IMR-90 (cell line): Measurements from ENCODE around the gene CHST8. TPM values are rescaled to one million over a fixed set of nuclear protein-coding genes. Genes with fewer than 3 reads are reported as not detected.

Experiments
- ATAC-seq: fragments of 200-7000 bp; cut with Tn5 transposase; 2 replicates; pipeline ENCODE4 v1.9.1; 2020; ENCODE audit warnings: low read depth, mild to moderate bottlenecking, moderate library complexity
- BruUV-seq: library from RNA; stranded (reverse); fragments of 400-500 nt; replicated peaks from 2 replicates; lab custom pipeline; 2021; lab: Mats Ljungman, UMichigan
- CTCF ChIA-PET: fragments of 300-600 bp; formaldehyde crosslinking; extraction: SDS; loops from one replicate; lab custom pipeline; 2021; ENCODE audit warnings: antibody characterized with exemption; lab: Yijun Ruan, JAX
- POLR2A ChIA-PET: fragments of 300-600 bp; sonication (Branson Sonifier 250); formaldehyde crosslinking; loops from one replicate; lab custom pipeline; 2022; ENCODE audit warnings: antibody characterized with exemption; ENCODE audit not compliant: unreplicated experiment; lab: Charles Lee
- DNase-seq: peaks from one replicate; pipeline ENCODE4 v3.0.0; 2013
- H2AFZ ChIP-seq: replicated peaks from 2 replicates; pipeline ENCODE3; 2013; ENCODE audit warnings: low read length, mild to moderate bottlenecking; ENCODE audit not compliant: poor library complexity
- H2AK5ac ChIP-seq: 2 replicates; pipeline ENCODE4 v1.6.1; 2013; ENCODE audit warnings: low read depth, low read length, inconsistent platforms
- H2AK9ac ChIP-seq: replicated peaks from 2 replicates; pipeline ENCODE3; 2013; ENCODE audit warnings: mild to moderate bottlenecking, low read depth, low read length, moderate library complexity; ENCODE audit not compliant: poor library complexity
- H2BK120ac ChIP-seq: 2 replicates; pipeline ENCODE4 v1.6.1; 2013; ENCODE audit warnings: low read depth, low read length, inconsistent platforms
- H2BK15ac ChIP-seq: 3 replicates; pipeline ENCODE4 v1.6.1; 2013; ENCODE audit warnings: low read depth, low read length, inconsistent platforms
- H2BK20ac ChIP-seq: 2 replicates; pipeline ENCODE4 v1.6.1; 2013; ENCODE audit warnings: low read depth, mild to moderate bottlenecking, inconsistent platforms, low read length, moderate library complexity
- H2BK5ac ChIP-seq: 2 replicates; pipeline ENCODE4 v1.6.1; 2013; ENCODE audit warnings: mild to moderate bottlenecking, low read depth, low read length, inconsistent platforms; ENCODE audit not compliant: poor library complexity, severe bottlenecking
- H3K14ac ChIP-seq: replicated peaks from 2 replicates; pipeline ENCODE4 v1.6.1; 2013; ENCODE audit warnings: low read depth, low read length, inconsistent platforms
- H3K18ac ChIP-seq: 2 replicates; pipeline ENCODE4 v1.6.1; 2013; ENCODE audit warnings: low read depth, low read length, control low read depth
- H3K23ac ChIP-seq: 2 replicates; pipeline ENCODE4 v1.6.1; 2013; ENCODE audit warnings: low read depth, low read length, inconsistent platforms
- H3K27ac ChIP-seq: 2 replicates; pipeline ENCODE4 v1.5.1; 2013; ENCODE audit warnings: mild to moderate bottlenecking, control low read depth, low read length; ENCODE audit not compliant: insufficient read depth
- H3K27me3 ChIP-seq: 2 replicates; pipeline ENCODE4 v1.6.1; 2013; ENCODE audit warnings: low read length; ENCODE audit not compliant: control insufficient read depth, insufficient read depth
- H3K36me3 ChIP-seq: 2 replicates; pipeline ENCODE4 v1.6.1; 2013; ENCODE audit warnings: low read length, mixed read lengths; ENCODE audit not compliant: control insufficient read depth, insufficient read depth
- H3K4ac ChIP-seq: 2 replicates; pipeline ENCODE4 v1.6.1; 2013; ENCODE audit warnings: low read depth, low read length, inconsistent platforms
- H3K4me1 ChIP-seq: 2 replicates; pipeline ENCODE4 v1.6.1; 2013; ENCODE audit warnings: low read length, mixed read lengths; ENCODE audit not compliant: control insufficient read depth, insufficient read depth
- H3K4me2 ChIP-seq: 2 replicates; pipeline ENCODE4 v1.6.1; 2013; ENCODE audit warnings: low read depth, mild to moderate bottlenecking, control low read depth, low read length, moderate library complexity
- H3K4me3 ChIP-seq: 2 replicates; pipeline ENCODE4 v1.5.1; 2013; ENCODE audit warnings: low read depth, mild to moderate bottlenecking, control low read depth, low read length, moderate library complexity; ENCODE audit not compliant: insufficient read depth
- H3K56ac ChIP-seq: 2 replicates; pipeline ENCODE4 v1.6.1; 2013; ENCODE audit warnings: low read length, inconsistent platforms; ENCODE audit not compliant: insufficient read depth; ENCODE audit errors: extremely low read depth
- H3K79me1 ChIP-seq, 2 experiments: 2 replicates each; pipeline ENCODE4 v1.6.1; 2013; ENCODE audit warnings: low read length in 2 of 2, inconsistent platforms in 1 of 2, low read depth in 1 of 2
- H3K9ac ChIP-seq: 2 replicates; pipeline ENCODE4 v1.6.1; 2013; ENCODE audit warnings: low read depth, low read length, control low read depth
- H3K9me1 ChIP-seq: 2 replicates; pipeline ENCODE4 v1.6.1; 2013; ENCODE audit warnings: low read length, inconsistent platforms; ENCODE audit not compliant: insufficient read depth
- H3K9me3 ChIP-seq: 2 replicates; pipeline ENCODE4 v1.6.1; 2013; ENCODE audit warnings: low read length; ENCODE audit not compliant: control insufficient read depth, insufficient read depth
- H4K20me1 ChIP-seq: 2 replicates; pipeline ENCODE4 v1.6.1; 2013; ENCODE audit warnings: low read length, inconsistent platforms; ENCODE audit not compliant: insufficient read depth
- H4K5ac ChIP-seq: 2 replicates; pipeline ENCODE4 v1.6.1; 2013; ENCODE audit warnings: mild to moderate bottlenecking, low read depth, low read length, control low read depth
- H4K8ac ChIP-seq, 2 experiments: 2 replicates each; pipeline ENCODE4 v1.6.1; 2013; ENCODE audit warnings: low read depth in 2 of 2, low read length in 2 of 2, control low read depth in 1 of 2, inconsistent platforms in 1 of 2
- H4K91ac ChIP-seq: 2 replicates; pipeline ENCODE4 v1.6.1; 2013; ENCODE audit warnings: low read depth, low read length, inconsistent platforms; ENCODE audit not compliant: insufficient read depth
- BHLHE40 ChIP-seq: fragments of 150-350 bp; IDR thresholded peaks from 2 replicates; pipeline ENCODE4 v1.6.1; 2016; ENCODE audit warnings: mild to moderate bottlenecking, low read depth, low read length
- MAZ ChIP-seq: IDR thresholded peaks from 2 replicates; pipeline ENCODE4 v1.6.1; 2012; ENCODE audit warnings: low read depth, mild to moderate bottlenecking, low read length, improper control_type of control experiment, moderate library complexity, borderline replicate concordance
- WGBS, 2 experiments: methylation state at CpG; one replicate each; pipeline versions ENCODE4 v1.1.5 to v1.1.7; 2013; ENCODE audit warnings: missing lambda C conversion rate in 2 of 2; ENCODE audit not compliant: insufficient read length in 1 of 2; ENCODE audit errors: extremely low coverage in 2 of 2; 5-methylcytosine and 5-hydroxymethylcytosine counted together
- dilution Hi-C: fragments of 300-500 bp; cut with HindIII; formaldehyde crosslinking; loops from one replicate; pipeline ENCODE4 v1.14.3; 2018; ENCODE audit warnings: low sequenced_read_pairs; ENCODE audit not compliant: unreplicated experiment
- in situ Hi-C: fragments of 300-500 bp; cut with MboI; formaldehyde crosslinking; loops from 3 replicates; pipeline ENCODE4 v1.14.3; 2019; ENCODE audit warnings: low sequenced_read_pairs, inconsistent platforms, mixed read lengths
- intact Hi-C: fragments of 100-400 bp; cut with micrococcal nuclease; formaldehyde crosslinking; loops from 2 replicates; pipeline ENCODE4 v1.10.0; 2022
- polyA plus RNA-seq, 3 experiments: library from polyadenylated mRNA; depleted of rRNA; stranded (reverse); fragments of >200 nt; gene quantifications; 2 replicates each; pipeline ENCODE4 v1.2.3, GENCODE V29; 2012; ENCODE audit warnings: low replicate concordance in 1 of 3
- total RNA-seq: library from RNA; depleted of rRNA; stranded (reverse); fragments of >200 nt; gene quantifications from 2 replicates; pipeline ENCODE4 v1.2.3, GENCODE V29; 2012
- TF ChIP-seq, protein P1 (sequence below): conservative IDR thresholded peaks from 2 replicates; pipeline ENCODE4 v1.5.1; 2012; ENCODE audit warnings: mild to moderate bottlenecking, low read depth, low read length, improper control_type of control experiment

The CHST8 gene
- total and polyA plus RNA-seq, 2 of the 4 experiments (the other 2 are of a cell fraction): not detected

DNA sequence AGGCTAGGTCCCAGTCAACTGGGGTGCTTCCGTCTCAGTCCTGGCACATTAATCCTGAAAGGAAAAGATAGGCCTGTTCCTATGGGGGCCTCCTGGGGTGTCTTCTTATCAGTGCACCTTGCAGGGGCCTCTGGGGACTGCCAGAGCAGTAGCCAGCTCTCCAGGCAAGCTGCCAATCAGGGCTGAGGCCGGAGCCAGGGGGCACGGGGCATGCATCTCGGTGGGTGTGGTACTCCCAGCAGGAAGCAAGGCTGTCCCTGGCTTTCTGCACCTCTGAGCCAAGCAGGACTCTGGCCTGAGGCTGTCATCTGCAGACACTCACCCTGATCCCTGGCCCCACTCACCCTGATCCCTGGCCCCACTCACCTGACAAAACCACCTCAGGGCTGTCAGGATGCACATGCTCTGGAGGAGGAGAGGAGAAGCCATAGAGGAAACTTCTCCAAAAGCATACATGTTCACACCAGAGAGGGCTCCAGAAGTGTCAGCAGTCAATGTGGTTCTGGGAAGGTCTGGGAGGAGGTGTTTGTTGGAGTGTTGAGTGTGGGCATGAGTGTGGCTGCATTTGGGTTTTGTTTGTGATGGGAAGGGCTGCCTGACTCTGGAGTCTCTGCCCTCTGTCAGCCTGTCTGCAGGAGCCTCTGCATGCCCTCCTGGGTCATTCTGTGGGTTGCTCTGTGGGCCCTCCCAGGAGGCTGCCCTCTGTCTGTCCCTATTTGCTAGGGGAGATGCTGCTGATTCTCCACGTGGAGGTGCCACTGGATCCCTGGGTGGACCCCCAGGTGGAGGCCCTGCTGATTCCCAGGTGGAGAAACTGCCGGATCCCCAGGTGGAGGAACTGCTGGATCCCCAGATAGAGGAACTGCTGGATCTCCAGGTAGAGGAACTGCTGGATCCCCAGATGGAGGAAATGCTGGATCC, 152.2 kb downstream of the CHST8 start:
- intact Hi-C loops: loop anchor here (5.0 to 10.0 kb wide), 2 partner anchors 252 to 649 kb away; partner anchors contain the start of gene PEPD

More for the DNA sequence above, 152.2 kb downstream of the CHST8 start:
- Histone ChIP-seq H2AFZ (no peak overlapping the region), H2AK9ac (no peak overlapping the region), H4K91ac (no peak overlapping the region), H3K79me1 (no peaks in the 10 kb centered on the region), H2AK5ac (no peak overlapping the region), H3K14ac (no peak overlapping the region), H3K27ac (no peak overlapping the region), H4K20me1 (no peaks in the 10 kb centered on the region), H3K36me3 (no peaks in the 10 kb centered on the region), H3K9ac (no peak overlapping the region), H3K4me1 (no peaks in the 10 kb centered on the region), H4K8ac (no peak overlapping the region), H3K9me3 (no peaks in the 10 kb centered on the region), H3K4ac (no peak overlapping the region), H3K23ac (no peak overlapping the region), H3K27me3 (peaks cover 7% of the 10 kb centered on the region; the same call in 1 of the 2 replicates), H2BK15ac (no peak overlapping the region), H3K9me1 (0 out of 2 replicates have a peak, but pooled peaks cover 4% of the 10 kb centered on the region), H4K5ac (no peak overlapping the region), H2BK120ac (no peak overlapping the region), H3K56ac (no peak overlapping the region), H3K4me3 (no peak overlapping the region), H3K18ac (no peak overlapping the region), H2BK20ac (no peak overlapping the region), H2BK5ac (no peak overlapping the region), H3K4me2 (no peak overlapping the region)
- dilution Hi-C loops (no loop called here), in situ Hi-C loops (loop anchor here (5.0 kb wide), 1 partner anchor 347 kb away; no protein-coding TSS in a partner anchor)
- ATAC-seq (no peak), DNase-seq (no peak)
- ChIA-PET CTCF (no interaction called here), POLR2A (no interaction called here)
- TF ChIP-seq BHLHE40 (no peak), MAZ (no peak)
- TF ChIP-seq, protein P1, sequence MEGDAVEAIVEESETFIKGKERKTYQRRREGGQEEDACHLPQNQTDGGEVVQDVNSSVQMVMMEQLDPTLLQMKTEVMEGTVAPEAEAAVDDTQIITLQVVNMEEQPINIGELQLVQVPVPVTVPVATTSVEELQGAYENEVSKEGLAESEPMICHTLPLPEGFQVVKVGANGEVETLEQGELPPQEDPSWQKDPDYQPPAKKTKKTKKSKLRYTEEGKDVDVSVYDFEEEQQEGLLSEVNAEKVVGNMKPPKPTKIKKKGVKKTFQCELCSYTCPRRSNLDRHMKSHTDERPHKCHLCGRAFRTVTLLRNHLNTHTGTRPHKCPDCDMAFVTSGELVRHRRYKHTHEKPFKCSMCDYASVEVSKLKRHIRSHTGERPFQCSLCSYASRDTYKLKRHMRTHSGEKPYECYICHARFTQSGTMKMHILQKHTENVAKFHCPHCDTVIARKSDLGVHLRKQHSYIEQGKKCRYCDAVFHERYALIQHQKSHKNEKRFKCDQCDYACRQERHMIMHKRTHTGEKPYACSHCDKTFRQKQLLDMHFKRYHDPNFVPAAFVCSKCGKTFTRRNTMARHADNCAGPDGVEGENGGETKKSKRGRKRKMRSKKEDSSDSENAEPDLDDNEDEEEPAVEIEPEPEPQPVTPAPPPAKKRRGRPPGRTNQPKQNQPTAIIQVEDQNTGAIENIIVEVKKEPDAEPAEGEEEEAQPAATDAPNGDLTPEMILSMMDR: no peak
- no TSS peak for BruUV-seq
- WGBS, 2 experiments: 33% methylated on average over 3 of the region's 6 CpGs; no CpG with 5 or more reads in 1 of the 2 experiments
